Testis (tissue), 2 donors: Measurements from ENCODE around the gene PSAPL1.

Source experiments
- POLR2A ChIP-seq: fragments of 450-650 bp; IDR thresholded peaks from one replicate; pipeline ENCODE4 v1.6.1; 2017; ENCODE audit warnings: antibody characterized with exemption, mild to moderate bottlenecking, moderate library complexity
- TF ChIP-seq, protein P1 (sequence below), 3 experiments: fragments of 450-650 bp in 2 of 3; fragments of 200-600 bp in 1 of 3; sonication (generic) in 1 of 3; IDR thresholded peaks; one replicate each; pipeline ENCODE4 v1.5.1; 2016 to 2019; ENCODE audit warnings: antibody characterized with exemption in 3 of 3, mild to moderate bottlenecking in 2 of 3, moderate library complexity in 1 of 3

DNA sequence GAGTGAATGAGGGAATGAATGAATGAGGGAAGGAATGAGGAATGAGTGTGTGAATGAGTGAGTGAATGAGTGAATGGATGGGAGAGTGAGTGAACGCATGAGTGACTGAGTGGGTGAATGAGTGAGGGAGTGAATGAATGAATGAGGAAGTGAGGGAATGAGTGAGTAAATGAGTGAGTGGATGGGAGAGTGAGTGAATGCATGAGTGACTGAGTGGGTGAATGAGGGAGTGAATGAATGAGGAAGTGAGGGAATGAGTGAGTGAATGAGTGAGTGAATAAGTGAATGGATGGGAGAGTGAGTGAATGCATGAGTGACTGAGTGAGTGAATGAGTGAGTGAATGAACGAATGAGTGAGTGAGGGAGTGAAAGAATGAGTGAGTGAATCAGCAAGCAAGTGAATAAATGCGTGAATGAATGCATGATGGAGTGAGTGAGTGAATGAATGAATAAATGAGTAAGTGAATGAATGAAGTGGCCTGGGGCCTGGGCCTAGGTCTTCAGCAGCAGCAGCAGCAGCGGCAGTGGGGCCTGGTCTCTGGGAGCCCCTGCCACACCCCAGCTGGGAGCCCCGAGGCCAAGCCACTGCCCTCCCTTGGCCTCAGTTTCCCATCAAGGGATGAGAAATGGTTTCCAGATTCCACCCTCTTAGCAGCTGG lies 16.2 kb upstream of the PSAPL1 start:
- TF ChIP-seq, protein P1, sequence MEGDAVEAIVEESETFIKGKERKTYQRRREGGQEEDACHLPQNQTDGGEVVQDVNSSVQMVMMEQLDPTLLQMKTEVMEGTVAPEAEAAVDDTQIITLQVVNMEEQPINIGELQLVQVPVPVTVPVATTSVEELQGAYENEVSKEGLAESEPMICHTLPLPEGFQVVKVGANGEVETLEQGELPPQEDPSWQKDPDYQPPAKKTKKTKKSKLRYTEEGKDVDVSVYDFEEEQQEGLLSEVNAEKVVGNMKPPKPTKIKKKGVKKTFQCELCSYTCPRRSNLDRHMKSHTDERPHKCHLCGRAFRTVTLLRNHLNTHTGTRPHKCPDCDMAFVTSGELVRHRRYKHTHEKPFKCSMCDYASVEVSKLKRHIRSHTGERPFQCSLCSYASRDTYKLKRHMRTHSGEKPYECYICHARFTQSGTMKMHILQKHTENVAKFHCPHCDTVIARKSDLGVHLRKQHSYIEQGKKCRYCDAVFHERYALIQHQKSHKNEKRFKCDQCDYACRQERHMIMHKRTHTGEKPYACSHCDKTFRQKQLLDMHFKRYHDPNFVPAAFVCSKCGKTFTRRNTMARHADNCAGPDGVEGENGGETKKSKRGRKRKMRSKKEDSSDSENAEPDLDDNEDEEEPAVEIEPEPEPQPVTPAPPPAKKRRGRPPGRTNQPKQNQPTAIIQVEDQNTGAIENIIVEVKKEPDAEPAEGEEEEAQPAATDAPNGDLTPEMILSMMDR (IDR thresholded peaks at IDR 0.05) = no peak
- TF ChIP-seq POLR2A = no peak
